ENCODE measurements around the gene SGCA. TPM values are rescaled to one million over a fixed set of nuclear protein-coding genes. Genes with fewer than 3 reads are reported as not detected.

SGCA gene
- total RNA-seq, 1 experiment from 2014 or later: not detected

- no peak overlapping the region for H3K4me3 ChIP-seq
- H3K4me2 ChIP-seq: no peak overlapping the region
- no peak overlapping the region for H2AFZ ChIP-seq
- BruUV-seq (replicated peaks): no TSS peak
- no peaks in the 10 kb centered on the region for H3K9me2 ChIP-seq (ENCODE audit: insufficient read depth)
- ChIA-PET POLR2A (ENCODE audit: unreplicated experiment) (interaction anchor here (0.6 kb wide), 1 partner anchor 9 kb away, joined by 4 read pairs; no protein-coding TSS in a partner anchor), CTCF (interaction anchor here (0.7 kb wide), 1 partner anchor 21 kb away, joined by 3 read pairs; no protein-coding TSS in a partner anchor)
- intact Hi-C loops (cut with micrococcal nuclease; ENCODE audit: unreplicated experiment): no loop called here
- DNase-seq: no peak
- H3F3A ChIP-seq (ENCODE audit: insufficient read depth, low read depth): peaks cover 3% of the 10 kb centered on the region
- no peaks in the 10 kb centered on the region for H3K9me3 ChIP-seq (ENCODE audit: insufficient read depth, low read depth)
- TF ChIP-seq EZH2 (IDR thresholded peaks at IDR 0.05; ENCODE audit: low read depth) (no peak), CTCF (conservative IDR thresholded peaks at IDR 0.05) (no peak)
- H3K27ac ChIP-seq: no peak overlapping the region
- H4K20me1 ChIP-seq (ENCODE audit: insufficient read depth): peaks cover 22% of the 10 kb centered on the region
- H3K36me3 ChIP-seq (ENCODE audit: low read depth): peaks cover 37% of the 10 kb centered on the region
- no peaks in the 10 kb centered on the region; the same call in 1 of the 2 replicates for H3K79me2 ChIP-seq (ENCODE audit: low read depth)
- H3K27me3 ChIP-seq (ENCODE audit: insufficient read depth, low read depth): no peaks in the 10 kb centered on the region
- peaks cover 5% of the 10 kb centered on the region for H3K4me1 ChIP-seq (replicated peaks; ENCODE audit: insufficient read depth)
Measured at GRCh38 chr17:50139185-50139783, 26.5 kb upstream of the SGCA start.

GRCh38 chr17:50139950-50140885 is 25.6 kb upstream of the SGCA start:
- H3K4me3 ChIP-seq: no peak overlapping the region
- ChIA-PET POLR2A (ENCODE audit: unreplicated experiment) (interaction anchor here (0.6 to 0.7 kb wide), 2 partner anchors 274 to 804 kb away, joined by 3 to 4 read pairs; no protein-coding TSS in a partner anchor), CTCF (interaction anchor here (0.8 kb wide), 1 partner anchor 10 kb away, joined by 8 read pairs; no protein-coding TSS in a partner anchor)
- no peaks in the 10 kb centered on the region for H3K9me2 ChIP-seq (ENCODE audit: insufficient read depth)
- no peaks in the 10 kb centered on the region for H3K9me3 ChIP-seq (ENCODE audit: insufficient read depth, low read depth)
- H3F3A ChIP-seq (ENCODE audit: insufficient read depth, low read depth): peaks cover 6% of the 10 kb centered on the region
- intact Hi-C loops (cut with micrococcal nuclease; ENCODE audit: unreplicated experiment): loop anchor here (2.0 kb wide), 1 partner anchor 21 kb away; no protein-coding TSS in a partner anchor
- H3K79me2 ChIP-seq (ENCODE audit: low read depth): peaks cover 3% of the 10 kb centered on the region
- no peak overlapping the region for H3K27ac ChIP-seq
- no peak overlapping the region for H3K4me2 ChIP-seq
- peaks cover 41% of the 10 kb centered on the region for H3K36me3 ChIP-seq (ENCODE audit: low read depth)
- H4K20me1 ChIP-seq (ENCODE audit: insufficient read depth): peaks cover 31% of the 10 kb centered on the region
- H3K27me3 ChIP-seq (ENCODE audit: insufficient read depth, low read depth): no peaks in the 10 kb centered on the region
- TF ChIP-seq CTCF (conservative IDR thresholded peaks at IDR 0.05) (peak; percentile 97), EZH2 (IDR thresholded peaks at IDR 0.05; ENCODE audit: low read depth) (no peak)
- peak in 1 of 2 experiments; percentile 62 for DNase-seq
- H2AFZ ChIP-seq: no peak overlapping the region
- peaks cover 14% of the 10 kb centered on the region for H3K4me1 ChIP-seq (replicated peaks; ENCODE audit: insufficient read depth)
- no TSS peak for BruUV-seq (replicated peaks)

GRCh38 chr17:50141026-50141744 is 24.6 kb upstream of the SGCA start:
- H3K9me2 ChIP-seq (ENCODE audit: insufficient read depth): no peaks in the 10 kb centered on the region
- intact Hi-C loops (cut with micrococcal nuclease; ENCODE audit: unreplicated experiment): loop anchor here (2.0 kb wide), 1 partner anchor 20 kb away; no protein-coding TSS in a partner anchor
- CTCF ChIA-PET: interaction anchor here (0.8 kb wide), 1 partner anchor 9 kb away, joined by 8 read pairs; no protein-coding TSS in a partner anchor
- peaks cover 41% of the 10 kb centered on the region for H4K20me1 ChIP-seq (ENCODE audit: insufficient read depth)
- no peaks in the 10 kb centered on the region for H3K27me3 ChIP-seq (ENCODE audit: insufficient read depth, low read depth)
- no peak overlapping the region for H3K27ac ChIP-seq
- H3K9me3 ChIP-seq (ENCODE audit: insufficient read depth, low read depth): no peaks in the 10 kb centered on the region
- H3K4me3 ChIP-seq: no peak overlapping the region
- peaks cover 45% of the 10 kb centered on the region for H3K36me3 ChIP-seq (ENCODE audit: low read depth)
- peaks cover 16% of the 10 kb centered on the region for H3F3A ChIP-seq (ENCODE audit: insufficient read depth, low read depth)
- POLR2A ChIA-PET (ENCODE audit: unreplicated experiment): interaction anchor here (0.6 to 0.7 kb wide), 2 partner anchors 275 to 804 kb away, joined by 3 to 4 read pairs; no protein-coding TSS in a partner anchor
- peaks cover 24% of the 10 kb centered on the region for H3K4me1 ChIP-seq (replicated peaks; ENCODE audit: insufficient read depth)
- no peak overlapping the region for H2AFZ ChIP-seq
- no peak overlapping the region for H3K4me2 ChIP-seq
- TF ChIP-seq EZH2 (IDR thresholded peaks at IDR 0.05; ENCODE audit: low read depth): no peak
- 0 out of 2 replicates have a peak, but pooled peaks have one; percentile 9 for TF ChIP-seq CTCF (conservative IDR thresholded peaks at IDR 0.05)
- no TSS peak for BruUV-seq (replicated peaks)
- DNase-seq: no peak
- H3K79me2 ChIP-seq (ENCODE audit: low read depth): peaks cover 13% of the 10 kb centered on the region

Measured in PC-9 (cell line).